Colonic mucosa (tissue), 4 donors: Measurements from ENCODE around the gene ZDHHC7. TPM values are rescaled to one million over a fixed set of nuclear protein-coding genes. Genes with fewer than 3 reads are reported as not detected.
A peak's percentile ranks its signal among the peaks of the same experiment; 100 is the strongest.
"Not testable (repeated sequence)": the region's sequence is repeated elsewhere in the genome, so short reads cannot be mapped to it uniquely, and the experiment has no call there.

Experiments
- DNase-seq: peaks from one replicate; pipeline ENCODE4 v3.0.0-alpha.2; 2020
- H3K27ac ChIP-seq: fragments of 200-600 bp; one replicate; pipeline ENCODE4 v1.8.0; 2021
- H3K27me3 ChIP-seq: fragments of 200-600 bp; one replicate; pipeline ENCODE4 v1.8.0; 2021
- H3K36me3 ChIP-seq: fragments of 200-600 bp; one replicate; pipeline ENCODE4 v1.8.0; 2021
- H3K4me1 ChIP-seq: fragments of 200-600 bp; one replicate; pipeline ENCODE4 v1.8.0; 2021; ENCODE audit warnings: mild to moderate bottlenecking
- H3K4me3 ChIP-seq: fragments of 200-600 bp; one replicate; pipeline ENCODE4 v1.8.0; 2021
- H3K9ac ChIP-seq, 2 donors: one replicate each; pipeline ENCODE4 v1.7.0; 2013; ENCODE audit warnings: control low read depth in 2 of 2, low read depth in 2 of 2, low read length in 2 of 2
- H3K9me3 ChIP-seq: fragments of 200-600 bp; one replicate; pipeline ENCODE4 v1.8.0; 2021
- intact Hi-C: fragments of 100-400 bp; cut with DNase I; formaldehyde crosslinking; loops from one replicate; pipeline ENCODE4 v1.14.1; 2022
- total RNA-seq, 2 donors: library from RNA; stranded (reverse); fragmentation: NEBNext Ultra II Directional in 1 of 2; extraction: Animal tissue kit (Norgen Biotek cat#: 25700) in 1 of 2; gene quantifications; one replicate each; pipeline ENCODE4 v1.2.1, GENCODE V29; 2021
- TF ChIP-seq, protein P1 (sequence below): fragments of 200-600 bp; IDR thresholded peaks from one replicate; pipeline ENCODE4 v1.8.0; 2022; ENCODE audit warnings: antibody characterized with exemption, mild to moderate bottlenecking
- donor health status: healthy.
- donor health status: DM: no; HTN: no; CAD: no.
- donor health status: DM: no; HTN: no; CAD: no.

ZDHHC7 gene
- total RNA-seq, 2 donors from 2014 or later: 55.1 to 67.8 TPM

DNA sequence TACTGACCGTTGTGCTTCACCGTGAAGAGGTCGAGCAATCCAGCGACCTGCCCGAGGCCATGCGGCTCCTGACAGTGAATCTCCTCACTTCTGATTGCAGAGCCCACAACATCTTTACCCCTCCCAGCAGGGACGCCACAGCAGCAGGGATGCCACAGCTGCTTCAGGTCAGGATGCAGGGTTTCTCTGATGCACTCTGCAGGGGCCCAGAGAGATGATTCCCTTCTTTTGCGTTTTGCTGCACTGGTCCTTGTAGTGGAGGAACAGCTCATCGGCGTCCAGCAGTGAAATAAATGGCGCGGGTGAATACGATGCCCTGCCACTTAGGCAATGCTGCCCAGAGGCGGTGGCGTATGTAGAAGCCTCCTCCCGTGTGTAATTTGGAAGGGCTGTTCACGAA, 21.8 kb upstream of the ZDHHC7 start:
- Histone ChIP-seq H3K27ac (no peak overlapping the region), H3K27me3 (no peaks in the 10 kb centered on the region), H3K36me3 (no peaks in the 10 kb centered on the region), H3K9me3 (no peaks in the 10 kb centered on the region), H3K4me3 (no peak overlapping the region), H3K9ac (no peak overlapping the region), H3K4me1 (peaks cover 12% of the 10 kb centered on the region)
- DNase-seq: no peak
- intact Hi-C loops: no loop called here
- TF ChIP-seq, protein P1, sequence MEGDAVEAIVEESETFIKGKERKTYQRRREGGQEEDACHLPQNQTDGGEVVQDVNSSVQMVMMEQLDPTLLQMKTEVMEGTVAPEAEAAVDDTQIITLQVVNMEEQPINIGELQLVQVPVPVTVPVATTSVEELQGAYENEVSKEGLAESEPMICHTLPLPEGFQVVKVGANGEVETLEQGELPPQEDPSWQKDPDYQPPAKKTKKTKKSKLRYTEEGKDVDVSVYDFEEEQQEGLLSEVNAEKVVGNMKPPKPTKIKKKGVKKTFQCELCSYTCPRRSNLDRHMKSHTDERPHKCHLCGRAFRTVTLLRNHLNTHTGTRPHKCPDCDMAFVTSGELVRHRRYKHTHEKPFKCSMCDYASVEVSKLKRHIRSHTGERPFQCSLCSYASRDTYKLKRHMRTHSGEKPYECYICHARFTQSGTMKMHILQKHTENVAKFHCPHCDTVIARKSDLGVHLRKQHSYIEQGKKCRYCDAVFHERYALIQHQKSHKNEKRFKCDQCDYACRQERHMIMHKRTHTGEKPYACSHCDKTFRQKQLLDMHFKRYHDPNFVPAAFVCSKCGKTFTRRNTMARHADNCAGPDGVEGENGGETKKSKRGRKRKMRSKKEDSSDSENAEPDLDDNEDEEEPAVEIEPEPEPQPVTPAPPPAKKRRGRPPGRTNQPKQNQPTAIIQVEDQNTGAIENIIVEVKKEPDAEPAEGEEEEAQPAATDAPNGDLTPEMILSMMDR: no peak

- intact Hi-C loops, H3K27ac ChIP-seq, H3K4me3 ChIP-seq, H3K9ac ChIP-seq, DNase-seq, H3K9me3 ChIP-seq, H3K27me3 ChIP-seq, H3K36me3 ChIP-seq: not testable (repeated sequence)
- H3K4me1 ChIP-seq: peaks cover 12% of the 10 kb centered on the region
Observed at GRCh38 chr16:85032187-85032586, 20.9 kb upstream of the ZDHHC7 start.

DNA sequence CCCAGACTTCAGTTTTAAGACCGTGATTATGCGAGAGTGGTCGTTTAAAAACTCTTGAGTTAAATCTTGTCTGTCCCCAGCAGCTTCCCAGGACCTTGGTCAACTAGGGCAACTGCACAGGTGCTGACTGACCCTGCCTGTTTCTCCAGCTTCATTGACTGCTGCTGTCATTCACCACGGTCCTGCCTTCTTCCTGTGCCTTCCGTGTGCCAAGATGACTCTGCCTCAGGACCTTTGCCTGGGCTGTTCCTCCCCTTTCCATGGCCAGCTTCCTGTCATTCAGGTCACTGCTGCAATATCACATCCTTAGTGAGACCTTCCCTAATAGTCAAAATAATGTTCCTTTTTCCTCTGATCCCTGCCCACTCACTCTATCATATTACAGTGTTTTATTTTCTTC, 20.1 kb upstream of the ZDHHC7 start:
- Histone ChIP-seq H3K9ac (no peak overlapping the region), H3K36me3 (no peaks in the 10 kb centered on the region), H3K27ac (no peak overlapping the region), H3K4me3 (no peak overlapping the region), H3K4me1 (peaks cover 12% of the 10 kb centered on the region), H3K27me3 (no peaks in the 10 kb centered on the region), H3K9me3 (no peaks in the 10 kb centered on the region)
- intact Hi-C loops: no loop called here
- DNase-seq: no peak
- TF ChIP-seq, protein P1: no peak

- H3K4me3 ChIP-seq: peak overlapping the region; percentile 73
Observed at GRCh38 chr16:85029981-85030401, 18.7 kb upstream of the ZDHHC7 start.

GRCh38 chr16:85029408-85029784, 18.1 kb upstream of the ZDHHC7 start:
- Histone ChIP-seq H3K27me3 (no peaks in the 10 kb centered on the region), H3K9ac (peak overlapping the region in 1 of 2 donors; percentile 90), H3K9me3 (no peaks in the 10 kb centered on the region), H3K4me3 (peak overlapping the region; percentile 73), H3K4me1 (peaks cover 17% of the 10 kb centered on the region), H3K27ac (peak overlapping the region; percentile 71), H3K36me3 (no peaks in the 10 kb centered on the region)
- intact Hi-C loops: no loop called here
- no peak for DNase-seq
- TF ChIP-seq, protein P1: no peak

More at GRCh38 chr16:85029981-85030401, 18.7 kb upstream of the ZDHHC7 start:
- H3K4me1 ChIP-seq: peaks cover 17% of the 10 kb centered on the region
- peak overlapping the region in 1 of 2 donors; percentile 90 for H3K9ac ChIP-seq
- TF ChIP-seq, protein P1: no peak
- H3K27ac ChIP-seq: peak overlapping the region; percentile 71
- no peaks in the 10 kb centered on the region for H3K36me3 ChIP-seq
- no peaks in the 10 kb centered on the region for H3K9me3 ChIP-seq
- no peak for DNase-seq
- intact Hi-C loops: no loop called here
- H3K27me3 ChIP-seq: no peaks in the 10 kb centered on the region

DNA sequence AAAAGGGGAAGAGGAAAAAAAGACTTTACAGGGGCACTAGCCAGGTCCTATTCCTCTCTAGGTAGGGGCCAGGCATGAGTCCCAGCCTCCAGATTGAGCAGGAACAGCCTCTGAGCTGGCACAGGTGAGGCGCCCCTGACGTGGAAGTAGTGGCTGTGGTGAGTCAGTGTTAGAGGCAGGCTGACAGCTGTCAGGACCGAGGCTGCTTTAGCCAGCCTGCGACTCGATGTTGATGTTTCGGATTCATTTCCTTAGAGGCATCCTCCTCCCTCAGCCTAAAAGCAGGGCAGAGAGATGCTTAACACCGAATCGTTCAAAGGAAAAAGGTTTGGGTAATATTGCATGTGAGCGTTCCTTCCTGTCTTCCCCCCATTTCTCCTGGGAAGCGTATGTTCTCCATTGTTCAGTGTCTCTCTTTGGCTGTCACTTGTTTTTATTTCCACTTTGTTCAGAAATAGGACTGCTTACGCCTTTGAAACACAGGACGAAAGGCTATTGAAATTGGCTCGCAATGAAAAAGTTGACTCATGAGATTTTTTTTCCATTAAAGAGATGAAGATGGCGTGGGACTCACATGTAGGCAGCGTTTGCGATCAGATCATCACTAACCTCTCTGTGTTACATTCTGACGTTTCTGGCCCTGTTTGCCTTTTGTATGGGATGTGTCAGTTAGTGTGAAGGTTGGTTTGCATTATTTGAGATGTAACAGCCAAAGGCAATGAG, 17.5 kb upstream of the ZDHHC7 start:
- H3K27ac ChIP-seq: peak overlapping the region; percentile 71

More for the DNA sequence above, 17.5 kb upstream of the ZDHHC7 start:
- DNase-seq: peak; percentile 76
- Histone ChIP-seq H3K27me3 (no peaks in the 10 kb centered on the region), H3K9ac (peak overlapping the region; percentile 80 to 90), H3K36me3 (no peaks in the 10 kb centered on the region), H3K9me3 (no peaks in the 10 kb centered on the region), H3K4me1 (peaks cover 17% of the 10 kb centered on the region), H3K4me3 (peak overlapping the region; percentile 73)
- TF ChIP-seq, protein P1: no peak
- intact Hi-C loops: no loop called here
